Osteoblast (primary cell): ENCODE measurements around the gene CD38. TPM values are rescaled to one million over a fixed set of nuclear protein-coding genes. Genes with fewer than 3 reads are reported as not detected.
"Not testable (repeated sequence)": the region's sequence is repeated elsewhere in the genome, so short reads cannot be mapped to it uniquely, and the experiment has no call there.

Experiments used
- DNase-seq: peaks from one replicate; pipeline ENCODE4 v3.0.0; 2011; ENCODE audit warnings: low spot score, mixed read lengths; ENCODE audit not compliant: insufficient read length; ENCODE audit errors: missing footprints
- H2AFZ ChIP-seq: 2 replicates; pipeline ENCODE4 v1.6.0; 2011; ENCODE audit warnings: mild to moderate bottlenecking, low read length
- H3K27ac ChIP-seq: 2 replicates; pipeline ENCODE4 v1.5.1; 2011; ENCODE audit warnings: mild to moderate bottlenecking, low read depth, low read length, moderate library complexity
- H3K27me3 ChIP-seq: 2 replicates; pipeline ENCODE4 v1.6.0; 2012; ENCODE audit warnings: mild to moderate bottlenecking, control low read depth, inconsistent platforms, low read length, moderate library complexity; ENCODE audit not compliant: insufficient read depth
- H3K36me3 ChIP-seq: 2 replicates; pipeline ENCODE4 v1.5.1; 2011; ENCODE audit warnings: mild to moderate bottlenecking, low read length, control low read depth, moderate library complexity; ENCODE audit not compliant: insufficient read depth
- H3K4me1 ChIP-seq: 2 replicates; pipeline ENCODE4 v1.5.1; 2011; ENCODE audit warnings: mild to moderate bottlenecking, low read length, control low read depth, moderate library complexity; ENCODE audit not compliant: insufficient read depth
- H3K4me2 ChIP-seq: 2 replicates; pipeline ENCODE4 v1.6.0; 2011; ENCODE audit warnings: mild to moderate bottlenecking, low read length; ENCODE audit not compliant: insufficient read depth
- H3K4me3 ChIP-seq: fragments of 200-600 bp; sonication (generic); 3 replicates; pipeline ENCODE4 v1.5.1; 2012; ENCODE audit warnings: mild to moderate bottlenecking, low read length, inconsistent platforms; ENCODE audit not compliant: insufficient read depth
- H3K79me2 ChIP-seq: 2 replicates; pipeline ENCODE4 v1.6.0; 2012; ENCODE audit warnings: mild to moderate bottlenecking, low read length, control low read depth, inconsistent platforms; ENCODE audit not compliant: insufficient read depth
- H3K9me3 ChIP-seq: 2 replicates; pipeline ENCODE4 v1.5.1; 2011; ENCODE audit warnings: low read depth, low read length, control low read depth
- H4K20me1 ChIP-seq: 2 replicates; pipeline ENCODE4 v1.6.0; 2012; ENCODE audit warnings: mild to moderate bottlenecking, low read length, control low read depth; ENCODE audit not compliant: insufficient read depth
- CTCF ChIP-seq: IDR thresholded peaks from 2 replicates; pipeline ENCODE4 v1.5.1; 2011; ENCODE audit warnings: mild to moderate bottlenecking, low read depth, low read length, moderate library complexity; ENCODE audit errors: extremely low read depth
- total RNA-seq: library from RNA; depleted of rRNA; stranded (reverse); fragments of >200 nt; gene quantifications from 2 replicates; pipeline ENCODE4 v1.2.3, GENCODE V29; 2012

Gene CD38
- total RNA-seq, 1 donor, result under 0.01 TPM

- Histone ChIP-seq H3K4me3 (no peak overlapping the region), H3K27ac (no peak overlapping the region), H3K36me3 (no peaks in the 10 kb centered on the region), H3K27me3 (peaks cover 9% of the 10 kb centered on the region), H2AFZ (no peak overlapping the region), H3K4me1 (no peaks in the 10 kb centered on the region), H4K20me1 (no peaks in the 10 kb centered on the region), H3K9me3 (no peaks in the 10 kb centered on the region), H3K79me2 (no peaks in the 10 kb centered on the region), H3K4me2 (no peak overlapping the region)
- TF ChIP-seq CTCF, result no peak
- no peak for DNase-seq
Observed at GRCh38 chr4:15832523-15833451, 54.7 kb downstream of the CD38 start.

GRCh38 chr4:15833801-15834200, 55.7 kb downstream of the CD38 start:
- no peaks in the 10 kb centered on the region for H3K4me1 ChIP-seq
- DNase-seq, result no peak
- no peak for TF ChIP-seq CTCF
- no peak overlapping the region for H3K4me2 ChIP-seq
- H3K9me3 ChIP-seq, result no peaks in the 10 kb centered on the region
- H3K27me3 ChIP-seq, result peaks cover 5% of the 10 kb centered on the region
- no peak overlapping the region for H3K4me3 ChIP-seq
- no peak overlapping the region for H3K27ac ChIP-seq
- no peaks in the 10 kb centered on the region for H3K79me2 ChIP-seq
- no peaks in the 10 kb centered on the region for H3K36me3 ChIP-seq
- no peak overlapping the region for H2AFZ ChIP-seq
- H4K20me1 ChIP-seq, result no peaks in the 10 kb centered on the region

DNA sequence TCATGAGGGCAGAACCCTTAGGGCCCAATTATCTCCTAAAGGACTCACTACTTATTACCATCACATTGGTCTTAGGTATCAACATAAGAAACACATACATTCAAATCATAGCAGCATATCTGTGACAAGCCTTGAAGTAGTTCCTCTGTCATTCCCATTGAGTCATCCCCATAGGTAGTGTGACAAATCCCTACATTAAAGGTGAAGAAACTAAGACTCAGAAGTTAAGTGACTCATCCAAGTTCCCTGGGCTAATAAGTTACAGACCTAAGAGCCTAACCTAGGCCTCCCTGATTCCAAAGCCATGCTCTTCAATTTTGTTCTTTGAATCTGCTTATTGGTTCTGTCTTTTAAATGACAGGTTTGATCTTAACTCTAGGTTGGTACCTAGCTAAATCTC, 58.2 kb downstream of the CD38 start:
- no peak for DNase-seq
- no peaks in the 10 kb centered on the region for H3K79me2 ChIP-seq
- no peaks in the 10 kb centered on the region for H3K9me3 ChIP-seq
- H3K36me3 ChIP-seq, result no peaks in the 10 kb centered on the region
- H3K4me1 ChIP-seq, result no peaks in the 10 kb centered on the region
- TF ChIP-seq CTCF, result no peak
- no peak overlapping the region for H3K27ac ChIP-seq
- H4K20me1 ChIP-seq, result no peaks in the 10 kb centered on the region
- H3K4me2 ChIP-seq, result no peak overlapping the region
- no peak overlapping the region for H2AFZ ChIP-seq
- H3K4me3 ChIP-seq, result no peak overlapping the region
- H3K27me3 ChIP-seq, result peaks cover 8% of the 10 kb centered on the region

DNA sequence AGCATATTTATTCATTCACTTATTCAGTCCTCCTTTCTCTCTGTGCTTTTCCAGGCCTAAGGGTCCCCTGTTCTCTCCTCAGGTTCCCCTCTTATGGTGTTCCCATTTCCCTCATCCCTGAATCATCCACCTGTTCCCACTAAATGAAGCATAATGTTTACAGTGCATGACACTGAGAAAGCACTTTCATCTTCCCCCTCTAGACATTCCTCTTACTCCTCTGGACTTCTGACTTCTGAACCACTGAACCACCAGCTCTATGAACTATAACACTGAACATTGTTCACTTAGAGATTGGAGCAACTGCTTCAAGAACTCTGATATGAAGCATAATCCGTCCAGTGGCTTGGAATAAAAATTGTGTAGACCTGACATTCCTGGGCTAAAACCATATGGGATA, 59.5 kb downstream of the CD38 start:
- Histone ChIP-seq H3K9me3 (no peaks in the 10 kb centered on the region), H3K4me1 (no peaks in the 10 kb centered on the region), H3K27me3 (peaks cover 6% of the 10 kb centered on the region), H2AFZ (no peak overlapping the region), H3K4me2 (no peak overlapping the region), H4K20me1 (no peaks in the 10 kb centered on the region), H3K4me3 (no peak overlapping the region), H3K79me2 (no peaks in the 10 kb centered on the region), H3K27ac (no peak overlapping the region), H3K36me3 (no peaks in the 10 kb centered on the region)
- no peak for TF ChIP-seq CTCF
- no peak for DNase-seq

DNA sequence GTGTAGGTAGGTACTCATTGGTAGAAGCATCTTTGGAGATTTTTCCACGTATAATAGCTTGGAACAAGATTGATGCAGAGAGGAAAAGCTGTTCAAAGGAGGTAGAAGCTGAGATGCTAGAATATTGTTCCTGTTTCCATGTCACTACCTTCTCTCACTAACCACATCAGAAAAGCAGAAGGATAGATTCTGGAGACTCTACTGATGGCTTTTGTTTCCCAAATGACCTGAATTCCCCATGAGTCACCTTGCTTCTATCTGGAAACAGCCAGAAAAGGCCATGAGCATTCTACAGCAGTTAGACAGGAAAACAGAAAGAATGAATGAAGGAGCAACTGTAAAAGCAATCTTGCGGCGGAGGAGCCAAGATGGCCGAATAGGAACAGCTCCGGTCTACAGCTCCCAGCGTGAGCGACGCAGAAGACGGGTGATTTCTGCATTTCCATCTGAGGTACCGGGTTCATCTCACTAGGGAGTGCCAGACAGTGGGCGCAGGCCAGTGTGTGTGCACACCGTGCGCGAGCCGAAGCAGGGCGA, 63.1 kb downstream of the CD38 start:
- H3K79me2 ChIP-seq, H3K36me3 ChIP-seq: not testable (repeated sequence)

More for the DNA sequence above, 63.1 kb downstream of the CD38 start:
- not testable (repeated sequence) for H4K20me1 ChIP-seq, H3K4me2 ChIP-seq, H3K4me3 ChIP-seq, H3K27ac ChIP-seq, H3K9me3 ChIP-seq, H2AFZ ChIP-seq, DNase-seq, H3K27me3 ChIP-seq, H3K4me1 ChIP-seq
